GM23338 (cell line): Measurements from ENCODE around the gene COPZ2. TPM values are rescaled to one million over a fixed set of nuclear protein-coding genes. Genes with fewer than 3 reads are reported as not detected.

Experiments used
- ATAC-seq: fragments of 200-7000 bp; cut with Tn5 transposase; 3 replicates; pipeline ENCODE4 v1.9.1; 2020
- DNase-seq: peaks from one replicate; pipeline ENCODE4 v3.0.0-alpha.2; 2015; ENCODE audit warnings: low spot score
- H2AFZ ChIP-seq: fragments of 200-600 bp; sonication (generic); 2 replicates; pipeline ENCODE4 v1.8.0; 2016; ENCODE audit warnings: antibody characterized with exemption, mild to moderate bottlenecking, moderate library complexity
- H3F3A ChIP-seq: fragments of 200-600 bp; sonication (generic); replicated peaks from 2 replicates; pipeline ENCODE4 v1.8.0; 2017; ENCODE audit warnings: antibody characterized with exemption, mixed run types, low read depth
- H3K27ac ChIP-seq: fragments of 200-600 bp; sonication (generic); 2 replicates; pipeline ENCODE4 v1.6.1; 2016; ENCODE audit warnings: low read depth
- H3K27me3 ChIP-seq: fragments of 200-600 bp; sonication (generic); 2 replicates; pipeline ENCODE4 v1.8.0; 2016; ENCODE audit warnings: mild to moderate bottlenecking, mixed run types, moderate library complexity; ENCODE audit not compliant: insufficient read depth
- H3K36me3 ChIP-seq: fragments of 200-600 bp; sonication (generic); 2 replicates; pipeline ENCODE4 v1.8.0; 2016; ENCODE audit warnings: mild to moderate bottlenecking; ENCODE audit not compliant: insufficient read depth
- H3K4me1 ChIP-seq: fragments of 200-600 bp; sonication (generic); 2 replicates; pipeline ENCODE4 v1.8.0; 2016; ENCODE audit warnings: mild to moderate bottlenecking, moderate library complexity; ENCODE audit not compliant: insufficient read depth
- H3K4me2 ChIP-seq: fragments of 200-600 bp; sonication (generic); 2 replicates; pipeline ENCODE4 v1.7.1; 2017; ENCODE audit warnings: mixed run types
- H3K4me3 ChIP-seq: fragments of 200-600 bp; sonication (generic); 2 replicates; pipeline ENCODE4 v1.6.1; 2016; ENCODE audit warnings: mixed run types
- H3K79me2 ChIP-seq: fragments of 200-600 bp; sonication (generic); replicated peaks from 2 replicates; pipeline ENCODE4 v1.8.0; 2017; ENCODE audit warnings: mild to moderate bottlenecking; ENCODE audit not compliant: insufficient read depth
- H3K9me2 ChIP-seq: fragments of 200-600 bp; sonication (generic); 2 replicates; pipeline ENCODE4 v1.8.0; 2017; ENCODE audit not compliant: insufficient read depth
- H4K20me1 ChIP-seq: fragments of 200-600 bp; sonication (generic); replicated peaks from 2 replicates; pipeline ENCODE4 v1.8.0; 2017; ENCODE audit warnings: mild to moderate bottlenecking; ENCODE audit not compliant: insufficient read depth
- H3K27ac Mint-ChIP-seq: 2 replicates; pipeline ENCODE4 v1.8.0; 2020; ENCODE audit warnings: inconsistent platforms, mild to moderate bottlenecking, moderate library complexity, mixed read lengths
- H3K27me3 Mint-ChIP-seq: 3 replicates; pipeline ENCODE4 v1.8.0; 2022; ENCODE audit warnings: low read depth, mild to moderate bottlenecking, moderate library complexity, mixed read lengths, inconsistent platforms; ENCODE audit not compliant: insufficient read depth, poor library complexity
- H3K36me3 Mint-ChIP-seq: 3 replicates; pipeline ENCODE4 v1.8.0; 2021; ENCODE audit warnings: low read depth, mild to moderate bottlenecking, inconsistent platforms, moderate library complexity, mixed read lengths
- H3K4me1 Mint-ChIP-seq: 3 replicates; pipeline ENCODE4 v1.8.0; 2020; ENCODE audit warnings: mild to moderate bottlenecking, inconsistent platforms, mixed read lengths
- H3K4me3 Mint-ChIP-seq: 3 replicates; pipeline ENCODE4 v1.8.0; 2021; ENCODE audit warnings: moderate library complexity, mild to moderate bottlenecking, inconsistent platforms, mixed read lengths
- H3K9me3 Mint-ChIP-seq: 3 replicates; pipeline ENCODE4 v1.8.0; 2020; ENCODE audit warnings: moderate library complexity, mild to moderate bottlenecking, inconsistent platforms, mixed read lengths
- CREB1 ChIP-seq: fragments of 250-450 bp; sonication (Bioruptor Pico); IDR thresholded peaks from 2 replicates; pipeline ENCODE4 v1.5.0; 2020; ENCODE audit warnings: low read depth, mild to moderate bottlenecking, moderate library complexity
- CTCF ChIP-seq, 2 experiments: fragments of 200-600 bp in 1 of 2; sonication (generic) in 1 of 2; conservative IDR thresholded peaks; 2 replicates each; pipeline versions ENCODE4 v1.5.1 to v1.6.1; 2016 to 2017; ENCODE audit warnings: antibody characterized with exemption in 2 of 2, low read depth in 2 of 2, mild to moderate bottlenecking in 2 of 2, moderate library complexity in 1 of 2
- EZH2 ChIP-seq: fragments of 200-600 bp; sonication (generic); IDR thresholded peaks from one replicate; pipeline ENCODE4 v1.8.0; 2017; ENCODE audit warnings: antibody characterized with exemption, mild to moderate bottlenecking, low read depth; ENCODE audit not compliant: unreplicated experiment
- JUNB ChIP-seq: IDR thresholded peaks from one replicate; pipeline ENCODE4 v1.6.1; 2016; ENCODE audit warnings: antibody characterized with exemption; ENCODE audit not compliant: unreplicated experiment
- POLR2AphosphoS5 ChIP-seq: IDR thresholded peaks from 2 replicates; pipeline ENCODE4 v1.6.1; 2016; ENCODE audit warnings: antibody characterized with exemption, low read depth
- REST ChIP-seq: IDR thresholded peaks from one replicate; pipeline ENCODE4 v1.6.1; 2018; ENCODE audit warnings: antibody characterized with exemption; ENCODE audit not compliant: unreplicated experiment
- STAT1 ChIP-seq: IDR thresholded peaks from one replicate; pipeline ENCODE4 v1.6.1; 2016; ENCODE audit warnings: antibody characterized with exemption; ENCODE audit not compliant: unreplicated experiment
- ZNF331 ChIP-seq: fragments of 250-450 bp; sonication (Bioruptor Pico); IDR thresholded peaks from 2 replicates; pipeline ENCODE4 v1.5.0; 2020; ENCODE audit warnings: low read depth, mild to moderate bottlenecking, moderate library complexity
- polyA plus RNA-seq: library from polyadenylated mRNA; unstranded; fragments of >200 nt; fragmentation: Nextera tagmentation; extraction: Ambion mirVana; gene quantifications from 2 replicates; pipeline ENCODE4 v1.2.1, GENCODE V29; 2016
- total RNA-seq: library from RNA; depleted of rRNA; stranded (reverse); fragments of >200 nt; shearing (Covaris generic); gene quantifications from 2 replicates; pipeline ENCODE4 v1.2.3, GENCODE V29; 2014

Gene COPZ2
- total and polyA plus RNA-seq, 2 experiments from 2014 or later, result not detected

- no peak for TF ChIP-seq CTCF (conservative IDR thresholded peaks at IDR 0.05; ENCODE audit: low read depth in 2 of 2)
These were observed 43.6 kb downstream of the COPZ2 start (continued) for GRCh38 chr17:47993964-47994363.

- no peaks in the 10 kb centered on the region for H3K79me2 ChIP-seq
- Mint-ChIP-seq H3K9me3 (no peaks in the 10 kb centered on the region; the same call in 2 of the 3 replicates), H3K27ac (no peak overlapping the region), H3K4me1 (peaks cover 68% of the 10 kb centered on the region), H3K4me3 (no peak overlapping the region), H3K27me3 (peaks cover 22% of the 10 kb centered on the region), H3K36me3 (no peaks in the 10 kb centered on the region)
- 0 out of 2 replicates have a peak, but pooled peaks cover 3% of the 10 kb centered on the region for H3F3A ChIP-seq
- DNase-seq (no peak), ATAC-seq (no peak)
- no peak overlapping the region for H3K4me2 ChIP-seq
- peaks cover 38% of the 10 kb centered on the region for H3K4me1 ChIP-seq
- H4K20me1 ChIP-seq, result no peaks in the 10 kb centered on the region
- TF ChIP-seq JUNB (no peak), CREB1 (CRISPR knock-in tag) (no peak), POLR2AphosphoS5 (no peak), ZNF331 (CRISPR knock-in tag) (no peak), EZH2 (no peak), CTCF (conservative IDR thresholded peaks at IDR 0.05; ENCODE audit: low read depth in 2 of 2) (no peak), STAT1 (no peak), REST (no peak)
- no peak overlapping the region for H3K4me3 ChIP-seq
- H3K9me2 ChIP-seq, result no peaks in the 10 kb centered on the region
- no peaks in the 10 kb centered on the region for H3K36me3 ChIP-seq
- H3K27ac ChIP-seq, result no peak overlapping the region
- no peak overlapping the region for H2AFZ ChIP-seq
- H3K27me3 ChIP-seq, result no peaks in the 10 kb centered on the region
These were observed 44.5 kb downstream of the COPZ2 start for GRCh38 chr17:47993031-47993564.
